MM.1S (cell line): ENCODE measurements around the gene CCSER1.

ENCODE experiments used
- DNase-seq: peaks from one replicate; pipeline ENCODE4 v3.0.0-alpha.2; 2015
- H2AFZ ChIP-seq: fragments of 300-600 bp; sonication (generic); 2 replicates; pipeline ENCODE4 v1.6.0; 2016; ENCODE audit warnings: antibody characterized with exemption, low read length
- H3F3A ChIP-seq: fragments of 300-600 bp; sonication (generic); 2 replicates; pipeline ENCODE4 v1.6.1; 2016; ENCODE audit warnings: mild to moderate bottlenecking, antibody characterized with exemption, low read length, moderate library complexity, mixed read lengths; ENCODE audit not compliant: insufficient read depth
- H3K27ac ChIP-seq: fragments of 300-600 bp; sonication (generic); 2 replicates; pipeline ENCODE4 v1.5.1; 2016; ENCODE audit warnings: mild to moderate bottlenecking, low read length
- H3K27me3 ChIP-seq: fragments of 300-600 bp; sonication (generic); replicated peaks from 2 replicates; pipeline ENCODE4 v1.6.0; 2016; ENCODE audit warnings: low read length; ENCODE audit not compliant: insufficient read depth
- H3K36me3 ChIP-seq: fragments of 300-600 bp; sonication (generic); replicated peaks from 2 replicates; pipeline ENCODE4 v1.6.1; 2016; ENCODE audit warnings: mild to moderate bottlenecking, low read length, mixed read lengths; ENCODE audit not compliant: insufficient read depth
- H3K4me1 ChIP-seq: fragments of 300-600 bp; sonication (generic); 2 replicates; pipeline ENCODE4 v1.6.1; 2016; ENCODE audit warnings: low read length, mixed read lengths
- H3K4me2 ChIP-seq: fragments of 300-600 bp; sonication (generic); 2 replicates; pipeline ENCODE4 v1.6.0; 2016; ENCODE audit warnings: low read depth, low read length
- H3K4me3 ChIP-seq: fragments of 300-600 bp; sonication (generic); 2 replicates; pipeline ENCODE4 v1.5.1; 2016; ENCODE audit warnings: low read length, mixed read lengths
- H3K79me2 ChIP-seq: fragments of 300-600 bp; sonication (generic); 2 replicates; pipeline ENCODE4 v1.6.1; 2016; ENCODE audit warnings: mixed run types, low read length, mixed read lengths
- H3K9ac ChIP-seq: fragments of 300-600 bp; sonication (generic); 2 replicates; pipeline ENCODE4 v1.6.1; 2016; ENCODE audit warnings: low read length, mixed read lengths
- H3K9me2 ChIP-seq: fragments of 300-600 bp; sonication (generic); replicated peaks from 2 replicates; pipeline ENCODE4 v1.6.1; 2016; ENCODE audit warnings: mild to moderate bottlenecking, low read length, mixed read lengths; ENCODE audit not compliant: insufficient read depth
- H3K9me3 ChIP-seq: fragments of 300-600 bp; sonication (generic); replicated peaks from 2 replicates; pipeline ENCODE4 v1.6.1; 2016; ENCODE audit warnings: mild to moderate bottlenecking, low read length, mixed read lengths; ENCODE audit not compliant: insufficient read depth
- H4K20me1 ChIP-seq: fragments of 300-600 bp; sonication (generic); 2 replicates; pipeline ENCODE4 v1.6.1; 2016; ENCODE audit warnings: mild to moderate bottlenecking, low read length, moderate library complexity, mixed read lengths; ENCODE audit not compliant: insufficient read depth
- EZH2 ChIP-seq: fragments of 300-600 bp; sonication (generic); optimal IDR thresholded peaks from 2 replicates; pipeline ENCODE3; 2017; ENCODE audit warnings: low read depth, mild to moderate bottlenecking, antibody characterized with exemption, low read length, mixed read lengths
- EZH2phosphoT487 ChIP-seq: fragments of 300-600 bp; sonication (generic); IDR thresholded peaks from 2 replicates; pipeline ENCODE4 v1.6.1; 2018; ENCODE audit warnings: antibody characterized with exemption, low read length
- TF ChIP-seq, protein P1 (sequence below): fragments of 300-600 bp; sonication (generic); IDR thresholded peaks from 2 replicates; pipeline ENCODE4 v1.5.1; 2016; ENCODE audit warnings: antibody characterized with exemption, low read length, mixed read lengths

The CCSER1 gene

DNA sequence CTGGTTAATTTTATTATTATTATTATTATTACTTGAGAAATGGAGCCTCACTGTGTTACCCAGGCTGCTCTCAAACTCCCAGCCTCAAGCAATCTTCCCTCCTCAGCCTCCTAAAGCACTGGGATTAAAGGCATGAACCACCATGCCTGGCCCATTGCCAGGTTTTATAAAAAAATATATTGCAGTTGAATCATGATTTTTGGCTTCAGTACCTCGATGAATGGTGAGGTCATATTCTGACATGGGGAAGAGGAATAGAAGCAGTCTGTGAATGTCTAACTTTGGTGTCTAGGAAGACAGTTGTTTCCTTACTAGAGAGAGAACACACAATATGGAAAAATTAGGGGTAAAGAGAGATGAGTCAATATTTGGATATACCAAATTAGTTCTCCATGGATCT lies 32.0 kb downstream of the CCSER1 start:
- Histone ChIP-seq H3K4me2 (no peak overlapping the region), H3K4me3 (no peak overlapping the region), H3K9me3 (no peaks in the 10 kb centered on the region), H3F3A (no peaks in the 10 kb centered on the region), H4K20me1 (no peaks in the 10 kb centered on the region), H2AFZ (no peak overlapping the region), H3K36me3 (no peaks in the 10 kb centered on the region), H3K9me2 (no peaks in the 10 kb centered on the region), H3K79me2 (no peaks in the 10 kb centered on the region), H3K27ac (no peak overlapping the region), H3K9ac (no peak overlapping the region), H3K4me1 (no peaks in the 10 kb centered on the region), H3K27me3 (no peaks in the 10 kb centered on the region)
- DNase-seq: no peak
- TF ChIP-seq, protein P1, sequence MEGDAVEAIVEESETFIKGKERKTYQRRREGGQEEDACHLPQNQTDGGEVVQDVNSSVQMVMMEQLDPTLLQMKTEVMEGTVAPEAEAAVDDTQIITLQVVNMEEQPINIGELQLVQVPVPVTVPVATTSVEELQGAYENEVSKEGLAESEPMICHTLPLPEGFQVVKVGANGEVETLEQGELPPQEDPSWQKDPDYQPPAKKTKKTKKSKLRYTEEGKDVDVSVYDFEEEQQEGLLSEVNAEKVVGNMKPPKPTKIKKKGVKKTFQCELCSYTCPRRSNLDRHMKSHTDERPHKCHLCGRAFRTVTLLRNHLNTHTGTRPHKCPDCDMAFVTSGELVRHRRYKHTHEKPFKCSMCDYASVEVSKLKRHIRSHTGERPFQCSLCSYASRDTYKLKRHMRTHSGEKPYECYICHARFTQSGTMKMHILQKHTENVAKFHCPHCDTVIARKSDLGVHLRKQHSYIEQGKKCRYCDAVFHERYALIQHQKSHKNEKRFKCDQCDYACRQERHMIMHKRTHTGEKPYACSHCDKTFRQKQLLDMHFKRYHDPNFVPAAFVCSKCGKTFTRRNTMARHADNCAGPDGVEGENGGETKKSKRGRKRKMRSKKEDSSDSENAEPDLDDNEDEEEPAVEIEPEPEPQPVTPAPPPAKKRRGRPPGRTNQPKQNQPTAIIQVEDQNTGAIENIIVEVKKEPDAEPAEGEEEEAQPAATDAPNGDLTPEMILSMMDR: no peak
- no peak for TF ChIP-seq EZH2
- no peak for TF ChIP-seq EZH2phosphoT487

DNA sequence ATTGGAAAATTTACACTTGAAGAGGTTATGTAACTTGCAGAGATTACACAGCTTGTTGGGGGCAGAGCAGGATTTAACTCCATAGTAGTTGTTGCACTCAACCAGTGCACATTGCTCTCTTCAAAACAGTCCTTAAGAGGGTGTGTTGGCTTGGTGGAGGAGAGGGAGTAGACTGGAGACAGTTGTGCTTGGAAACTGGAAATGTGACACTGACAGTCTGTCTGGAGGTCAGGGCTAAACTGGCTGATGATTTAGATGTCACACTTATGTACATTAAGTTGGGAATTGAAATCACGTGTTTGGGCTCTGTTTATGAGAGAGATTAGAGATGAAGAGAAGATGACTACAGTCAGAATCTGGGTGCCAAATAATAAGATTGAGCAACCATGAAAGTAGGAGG lies 32.9 kb downstream of the CCSER1 start:
- H3K27me3 ChIP-seq: no peaks in the 10 kb centered on the region
- TF ChIP-seq EZH2: no peak
- TF ChIP-seq, protein P1: no peak
- no peak for TF ChIP-seq EZH2phosphoT487

DNA sequence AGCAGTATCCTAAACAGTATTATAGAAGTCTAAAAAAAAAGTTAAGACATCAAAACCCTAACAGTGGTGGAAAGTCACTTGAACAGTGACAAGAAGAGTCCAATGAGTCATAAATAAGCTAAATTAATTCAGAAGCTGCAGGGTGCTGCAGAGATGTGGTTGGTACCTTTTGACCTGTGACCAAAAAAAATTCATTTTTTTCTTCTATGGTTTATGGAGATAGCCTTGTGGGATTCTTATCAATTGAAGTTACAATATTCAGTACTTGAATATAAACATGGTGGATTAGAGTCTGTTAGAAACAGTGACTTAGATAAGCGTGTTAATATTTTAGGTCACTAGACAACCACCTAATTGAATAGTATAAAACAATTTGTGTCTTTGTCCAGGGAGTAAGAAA lies 35.4 kb downstream of the CCSER1 start:
- Histone ChIP-seq H4K20me1 (no peaks in the 10 kb centered on the region; the same call in 1 of the 2 replicates), H3K9me3 (no peaks in the 10 kb centered on the region), H2AFZ (no peak overlapping the region), H3F3A (no peaks in the 10 kb centered on the region), H3K9me2 (no peaks in the 10 kb centered on the region), H3K4me2 (no peak overlapping the region), H3K9ac (no peak overlapping the region), H3K4me3 (no peak overlapping the region), H3K4me1 (no peaks in the 10 kb centered on the region), H3K27me3 (no peaks in the 10 kb centered on the region), H3K27ac (no peak overlapping the region), H3K36me3 (no peaks in the 10 kb centered on the region), H3K79me2 (no peaks in the 10 kb centered on the region)
- TF ChIP-seq EZH2phosphoT487 (no peak), EZH2 (no peak)
- TF ChIP-seq, protein P1: no peak
- no peak for DNase-seq

More for the DNA sequence above, 32.9 kb downstream of the CCSER1 start:
- no peak overlapping the region for H3K27ac ChIP-seq
- no peaks in the 10 kb centered on the region for H3F3A ChIP-seq
- H3K79me2 ChIP-seq: no peaks in the 10 kb centered on the region
- DNase-seq: no peak
- H3K9me3 ChIP-seq: no peaks in the 10 kb centered on the region
- H3K9me2 ChIP-seq: no peaks in the 10 kb centered on the region
- no peaks in the 10 kb centered on the region for H4K20me1 ChIP-seq
- H3K36me3 ChIP-seq: no peaks in the 10 kb centered on the region
- no peak overlapping the region for H2AFZ ChIP-seq
- H3K4me2 ChIP-seq: no peak overlapping the region
- no peak overlapping the region for H3K9ac ChIP-seq
- H3K4me1 ChIP-seq: no peaks in the 10 kb centered on the region
- no peak overlapping the region for H3K4me3 ChIP-seq
